ENCODE results near the gene ANK3.

DNA sequence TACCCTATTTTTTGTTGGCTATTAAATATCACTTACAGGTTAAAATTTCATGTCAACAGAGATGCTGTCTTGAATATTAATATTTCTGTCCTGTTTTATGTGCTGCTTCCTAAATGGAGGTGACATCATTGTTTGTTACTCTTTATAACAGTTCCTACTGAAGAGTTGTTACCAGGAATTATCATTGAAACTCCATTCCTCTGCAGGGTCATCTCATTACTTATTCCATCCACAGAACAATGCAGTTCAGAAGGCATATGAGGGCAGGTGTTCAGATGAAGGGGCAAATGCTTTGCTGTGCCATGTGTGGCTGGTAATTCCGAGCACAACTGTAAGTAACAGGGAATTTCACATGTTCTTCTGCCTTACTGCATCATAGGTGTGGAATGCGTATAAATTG, 113.4 kb downstream of the ANK3 start:
- TF ChIP-seq EZH2 (IDR thresholded peaks at IDR 0.05; ENCODE audit: insufficient read depth, poor library complexity, severe bottlenecking) (no peak), EZH2phosphoT487 (IDR thresholded peaks at IDR 0.05; ENCODE audit: insufficient read depth, low read depth) (no peak)
